HUES48 (cell line): Measurements from ENCODE around the gene SMPD4.
"Not testable (repeated sequence)": the region's sequence is repeated elsewhere in the genome, so short reads cannot be mapped to it uniquely, and the experiment has no call there.

Source experiments
- H3K27ac ChIP-seq: one replicate; pipeline ENCODE4 v1.7.0; 2013; ENCODE audit warnings: low read depth, low read length, inconsistent platforms
- H3K27me3 ChIP-seq: 2 replicates; pipeline ENCODE4 v1.6.1; 2013; ENCODE audit warnings: mild to moderate bottlenecking, low read length; ENCODE audit not compliant: control insufficient read depth, insufficient read depth
- H3K36me3 ChIP-seq: 2 replicates; pipeline ENCODE4 v1.6.1; 2013; ENCODE audit warnings: low read length; ENCODE audit not compliant: control insufficient read depth, insufficient read depth
- H3K4me1 ChIP-seq: 2 replicates; pipeline ENCODE4 v1.6.1; 2013; ENCODE audit warnings: mild to moderate bottlenecking, low read length; ENCODE audit not compliant: control insufficient read depth, insufficient read depth
- H3K4me3 ChIP-seq: 2 replicates; pipeline ENCODE4 v1.5.1; 2013; ENCODE audit warnings: mild to moderate bottlenecking, low read depth, low read length
- H3K9ac ChIP-seq: 2 replicates; pipeline ENCODE4 v1.6.1; 2013; ENCODE audit warnings: mild to moderate bottlenecking, low read depth, low read length, moderate library complexity
- H3K9me3 ChIP-seq: 2 replicates; pipeline ENCODE4 v1.6.1; 2013; ENCODE audit warnings: low read length; ENCODE audit not compliant: control insufficient read depth, insufficient read depth

SMPD4 gene

DNA sequence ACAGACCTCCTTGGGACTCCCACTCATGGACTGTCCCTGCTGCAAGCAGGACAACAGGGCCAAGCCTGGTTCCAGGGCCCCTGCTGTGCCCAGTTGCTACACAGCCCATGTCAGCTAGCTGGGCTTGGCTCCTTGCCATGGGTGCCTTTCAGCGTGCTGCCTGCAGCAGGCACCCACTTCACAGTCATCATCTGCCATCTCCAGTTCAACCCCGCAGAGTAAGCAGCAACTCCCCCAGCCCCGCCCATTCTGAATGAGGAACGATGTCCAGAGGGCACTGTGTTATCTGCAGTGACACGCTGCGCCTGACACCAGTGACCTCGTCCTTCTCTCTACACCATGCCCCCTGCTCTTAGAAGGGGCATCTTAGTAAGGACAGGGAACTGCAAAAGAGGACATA, 21.1 kb upstream of the SMPD4 start:
- H3K36me3 ChIP-seq, H3K4me3 ChIP-seq, H3K9me3 ChIP-seq, H3K27me3 ChIP-seq, H3K27ac ChIP-seq, H3K9ac ChIP-seq, H3K4me1 ChIP-seq: not testable (repeated sequence)

DNA sequence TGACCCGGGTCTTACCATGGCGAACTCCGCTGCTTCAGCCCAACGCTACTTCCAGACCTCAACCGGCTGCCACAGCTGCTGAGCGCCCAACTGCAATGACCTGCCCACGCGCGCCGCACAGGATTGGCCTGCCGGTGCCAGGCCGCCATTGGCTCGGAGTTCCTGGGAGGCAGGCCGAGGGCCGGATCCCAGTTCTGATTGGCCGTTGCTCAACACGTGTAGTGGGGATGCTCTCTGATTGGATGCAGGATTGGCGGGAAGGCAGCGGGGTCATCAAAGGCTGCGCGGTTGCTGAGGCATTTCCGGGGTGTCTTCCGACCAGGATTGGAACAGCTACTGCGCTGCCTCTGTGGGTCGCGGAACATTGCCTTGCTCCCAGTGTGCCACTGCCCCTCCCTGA, 16.9 kb upstream of the SMPD4 start, which contains the start of gene TUBA3E:
TSS of gene TUBA3E (minus strand) at position 97 of the 400 bp plus-strand sequence. CDS start at position 18, 79 bp downstream.
- Histone ChIP-seq H3K4me1 (no peaks in the 10 kb centered on the region), H3K27ac (no peak within 1 kb of the TSS), H3K9ac (no peak within 1 kb of the TSS), H3K4me3 (no peak within 1 kb of the TSS), H3K36me3 (no peaks in the 10 kb centered on the region), H3K27me3 (no peaks in the 10 kb centered on the region), H3K9me3 (no peaks in the 10 kb centered on the region)

DNA sequence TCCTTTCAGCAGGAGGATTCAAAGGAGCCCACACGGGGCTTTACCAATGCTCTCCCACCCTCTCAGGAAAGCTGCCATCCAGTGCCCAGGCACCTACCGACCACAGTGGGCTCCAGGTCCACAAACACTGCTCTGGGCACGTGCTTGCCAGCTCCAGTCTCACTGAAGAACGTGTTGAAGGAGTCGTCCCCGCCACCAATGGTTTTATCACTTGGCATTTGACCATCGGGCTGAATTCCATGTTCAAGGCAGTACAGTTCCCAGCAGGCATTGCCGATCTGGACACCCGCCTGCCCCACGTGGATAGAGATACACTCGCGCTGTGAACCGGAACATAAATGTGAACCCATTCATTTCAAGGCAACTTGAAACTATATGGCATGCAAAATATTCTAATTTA, 14.7 kb upstream of the SMPD4 start:
- H3K4me3 ChIP-seq, H3K9ac ChIP-seq, H3K9me3 ChIP-seq, H3K27ac ChIP-seq, H3K4me1 ChIP-seq, H3K36me3 ChIP-seq, H3K27me3 ChIP-seq: not testable (repeated sequence)

DNA sequence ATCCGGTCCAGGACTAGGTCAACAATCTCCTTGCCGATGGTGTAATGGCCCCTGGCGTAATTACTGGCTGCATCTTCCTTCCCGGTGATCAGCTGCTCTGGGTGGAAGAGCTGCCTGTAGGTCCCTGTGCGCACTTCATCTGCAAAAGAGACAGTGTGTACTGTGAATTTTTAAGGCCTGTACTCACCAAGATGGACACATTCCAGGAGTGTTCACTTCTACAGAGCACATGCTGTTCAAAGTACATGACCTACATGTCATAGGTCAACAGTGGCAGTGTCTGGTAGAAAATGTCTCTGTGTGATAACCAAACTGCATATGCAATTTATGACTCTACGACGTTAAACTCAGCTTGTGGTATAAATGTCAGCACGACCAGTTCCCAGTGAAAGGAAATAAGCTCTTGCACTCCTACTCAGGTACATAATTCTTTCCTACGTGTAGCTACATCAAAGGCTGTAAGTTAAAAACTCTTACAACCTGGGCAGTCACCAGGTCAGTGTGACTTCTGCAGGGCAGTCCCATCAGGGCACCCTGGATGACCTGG, 13.8 kb upstream of the SMPD4 start:
- H3K9ac ChIP-seq, H3K27me3 ChIP-seq, H3K4me1 ChIP-seq, H3K4me3 ChIP-seq, H3K36me3 ChIP-seq, H3K9me3 ChIP-seq, H3K27ac ChIP-seq: not testable (repeated sequence)

DNA sequence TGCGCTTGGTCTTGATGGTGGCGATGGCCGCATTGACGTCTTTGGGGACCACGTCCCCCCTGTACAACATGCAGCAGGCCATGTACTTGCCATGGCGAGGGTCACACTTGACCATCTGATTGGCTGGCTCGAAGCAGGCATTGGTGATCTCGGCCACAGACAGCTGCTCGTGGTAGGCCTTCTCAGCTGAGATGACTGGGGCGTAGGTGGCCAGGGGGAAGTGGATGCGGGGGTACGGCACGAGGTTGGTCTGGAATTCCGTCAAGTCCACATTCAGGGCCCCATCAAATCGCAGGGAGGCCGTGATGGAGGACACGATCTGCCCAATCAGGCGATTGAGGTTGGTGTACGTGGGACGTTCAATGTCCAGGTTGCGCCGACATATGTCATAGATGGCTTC, 12.4 kb upstream of the SMPD4 start:
- H3K9ac ChIP-seq, H3K4me1 ChIP-seq, H3K9me3 ChIP-seq, H3K36me3 ChIP-seq, H3K27me3 ChIP-seq, H3K4me3 ChIP-seq, H3K27ac ChIP-seq: not testable (repeated sequence)

DNA sequence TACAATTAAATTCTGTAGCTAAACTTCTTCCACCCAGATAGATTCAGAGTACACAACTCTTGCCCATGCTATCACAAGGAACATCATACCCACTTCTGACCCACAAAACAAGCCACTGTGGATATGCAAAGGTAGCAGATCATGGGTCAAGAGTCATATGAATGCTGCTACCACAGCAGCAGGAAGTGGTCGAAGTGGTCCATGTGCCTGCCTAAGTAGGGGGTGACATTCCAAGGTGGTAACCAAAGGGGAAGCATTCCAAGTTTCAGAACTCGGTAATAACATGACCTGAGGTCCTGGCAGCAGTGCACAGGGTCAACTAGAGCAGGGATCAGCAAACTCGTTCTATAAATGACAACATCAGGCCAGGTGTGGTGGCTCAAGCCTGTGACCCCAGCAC, 11.0 kb upstream of the SMPD4 start:
- not testable (repeated sequence) for H3K27ac ChIP-seq, H3K36me3 ChIP-seq, H3K27me3 ChIP-seq, H3K9me3 ChIP-seq, H3K4me1 ChIP-seq, H3K4me3 ChIP-seq, H3K9ac ChIP-seq

DNA sequence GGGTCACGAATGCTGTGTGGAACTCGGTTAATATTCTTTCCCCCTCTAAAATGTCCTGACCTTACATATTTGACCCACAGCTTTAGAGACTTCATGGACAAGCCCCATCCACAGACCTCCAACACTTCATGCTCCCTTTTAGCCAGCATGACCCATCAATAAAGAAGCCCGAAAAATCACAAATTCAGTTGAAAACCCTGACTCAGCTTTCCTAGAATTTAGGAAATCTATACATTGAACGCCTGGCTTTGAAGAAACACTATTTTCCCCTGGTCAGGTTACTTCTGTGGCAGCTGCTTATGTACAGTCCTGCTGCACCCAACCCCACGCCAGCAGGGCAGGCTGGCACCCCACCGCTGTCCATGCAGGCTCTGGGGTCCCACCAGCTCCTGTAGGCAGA, 9.9 kb upstream of the SMPD4 start:
- not testable (repeated sequence) for H3K4me1 ChIP-seq, H3K9ac ChIP-seq, H3K27ac ChIP-seq, H3K36me3 ChIP-seq, H3K4me3 ChIP-seq, H3K9me3 ChIP-seq, H3K27me3 ChIP-seq

DNA sequence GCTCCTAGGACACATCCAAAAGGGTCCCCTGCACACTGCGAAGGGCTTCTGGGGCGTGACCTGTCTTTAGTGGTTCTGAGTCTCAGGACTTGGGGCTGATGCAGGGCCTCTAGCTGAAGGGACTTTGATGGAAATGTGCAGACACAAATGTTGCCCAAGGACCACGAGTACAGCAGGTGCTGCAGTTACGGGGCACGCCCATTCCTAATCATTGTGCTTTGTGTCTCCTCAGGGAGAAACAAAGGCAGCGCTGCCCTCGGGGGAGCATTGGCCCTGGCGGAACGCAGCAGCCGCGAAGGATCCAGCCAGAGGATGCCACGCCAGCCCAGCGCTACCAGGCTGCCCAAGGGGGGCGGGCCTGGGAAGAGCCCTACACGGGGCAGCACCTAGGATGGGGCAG, 8.8 kb upstream of the SMPD4 start:
- Histone ChIP-seq H3K27me3 (no peaks in the 10 kb centered on the region), H3K36me3 (no peaks in the 10 kb centered on the region), H3K4me1 (no peaks in the 10 kb centered on the region), H3K9ac (no peak overlapping the region), H3K27ac (no peak overlapping the region), H3K9me3 (no peaks in the 10 kb centered on the region), H3K4me3 (no peak overlapping the region)

DNA sequence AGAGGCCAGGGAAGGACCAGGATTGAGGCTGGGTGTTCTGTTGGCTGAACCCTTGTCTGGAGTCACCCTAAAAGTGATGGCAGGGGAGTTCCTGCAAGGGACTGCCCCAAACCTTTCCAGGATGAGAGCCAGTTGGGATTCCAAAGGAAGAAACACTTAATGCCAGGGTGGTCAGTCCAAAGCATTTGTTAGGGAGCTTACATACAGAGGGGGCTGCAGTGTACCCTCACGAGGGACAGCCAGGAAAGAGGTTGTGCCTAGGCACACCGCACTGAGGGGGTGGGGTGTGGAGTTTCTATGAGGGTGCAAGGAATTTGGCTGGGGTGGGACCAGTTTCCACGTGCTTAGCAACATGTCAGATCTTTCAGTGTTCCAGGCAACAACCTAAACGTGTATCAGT, 7.6 kb upstream of the SMPD4 start:
- H3K4me1 ChIP-seq, H3K9ac ChIP-seq, H3K36me3 ChIP-seq, H3K27me3 ChIP-seq, H3K27ac ChIP-seq, H3K4me3 ChIP-seq, H3K9me3 ChIP-seq: not testable (repeated sequence)

DNA sequence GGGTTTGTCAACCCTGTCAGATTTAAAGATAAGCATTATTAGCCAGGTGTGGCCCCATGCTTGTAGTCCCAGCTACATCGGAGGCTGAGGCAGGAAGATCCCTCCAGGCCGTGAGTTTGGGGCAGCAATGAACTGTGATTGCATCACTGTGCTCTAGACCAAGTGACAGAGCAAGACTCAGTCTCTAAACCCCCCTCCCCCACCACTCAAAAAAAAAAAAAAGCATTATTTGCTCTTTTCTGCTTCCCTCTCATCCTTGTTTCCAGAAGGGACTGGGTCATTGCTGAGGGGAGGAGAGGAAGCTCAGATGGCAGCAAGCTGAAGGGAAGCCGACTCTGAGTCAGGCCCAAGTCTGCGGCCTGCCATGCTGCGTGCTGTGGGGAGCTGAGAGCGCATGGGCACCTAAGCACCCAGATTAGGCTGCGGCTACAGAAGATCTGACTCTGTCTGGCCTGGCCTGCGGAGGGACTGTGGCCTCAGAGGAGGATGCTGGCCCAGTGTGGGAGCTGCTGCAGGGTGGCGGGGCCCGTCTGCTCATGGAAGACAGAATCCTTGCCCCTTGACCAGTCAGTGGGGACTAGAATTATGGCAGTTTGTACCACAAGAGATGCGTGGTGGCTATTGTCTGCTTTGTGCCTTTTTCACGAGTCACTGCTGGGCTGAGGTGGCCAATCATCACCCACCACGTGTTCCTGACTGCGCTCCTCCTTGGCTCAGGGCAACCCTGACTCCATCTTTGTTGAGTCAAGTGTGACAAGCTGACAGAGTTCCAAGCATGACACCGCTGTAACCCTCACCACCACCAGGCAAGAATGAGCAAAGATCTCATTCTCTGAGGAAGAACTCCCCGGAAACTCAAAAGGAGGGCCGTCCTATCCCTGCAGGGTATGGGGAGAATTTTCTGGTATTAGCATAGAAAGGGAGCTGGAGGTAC, 6.7 kb upstream of the SMPD4 start:
- not testable (repeated sequence) for H3K4me1 ChIP-seq, H3K9ac ChIP-seq, H3K4me3 ChIP-seq, H3K27me3 ChIP-seq, H3K36me3 ChIP-seq, H3K27ac ChIP-seq, H3K9me3 ChIP-seq

DNA sequence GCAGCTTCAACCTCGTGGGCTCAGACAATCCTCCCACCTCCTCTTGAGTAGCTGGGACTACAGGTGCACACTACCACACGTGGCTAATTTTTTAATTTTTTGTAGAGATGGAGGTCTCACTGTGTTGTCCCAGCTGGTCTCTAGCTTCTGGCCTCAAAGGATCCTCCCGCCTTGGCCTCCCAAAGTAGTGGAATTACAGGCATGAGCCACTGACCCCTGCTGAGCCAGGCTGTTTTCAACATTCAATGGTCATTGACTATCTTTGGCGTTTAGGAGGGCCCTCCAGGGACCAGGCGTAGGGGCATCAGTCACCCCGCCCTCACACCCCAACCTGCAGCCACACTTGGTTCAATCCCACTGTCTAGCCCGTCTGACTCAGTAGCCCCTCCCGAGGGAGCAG, 5.9 kb upstream of the SMPD4 start:
- Histone ChIP-seq H3K27ac (no peak overlapping the region), H3K36me3 (peaks cover 9% of the 10 kb centered on the region; the same call in 1 of the 2 replicates), H3K9me3 (no peaks in the 10 kb centered on the region), H3K4me1 (no peaks in the 10 kb centered on the region), H3K4me3 (no peak overlapping the region), H3K9ac (no peak overlapping the region), H3K27me3 (no peaks in the 10 kb centered on the region)
